ENCODE data around the gene PCDH17. TPM values are rescaled to one million over a fixed set of nuclear protein-coding genes. Genes with fewer than 3 reads are reported as not detected.

PCDH17 gene
- total and polyA plus RNA-seq, 9 of the 15 experiments (the other 6 are each of a cell fraction or from before 2014, with no cell fraction given): not detected

- TF ChIP-seq, protein P1, sequence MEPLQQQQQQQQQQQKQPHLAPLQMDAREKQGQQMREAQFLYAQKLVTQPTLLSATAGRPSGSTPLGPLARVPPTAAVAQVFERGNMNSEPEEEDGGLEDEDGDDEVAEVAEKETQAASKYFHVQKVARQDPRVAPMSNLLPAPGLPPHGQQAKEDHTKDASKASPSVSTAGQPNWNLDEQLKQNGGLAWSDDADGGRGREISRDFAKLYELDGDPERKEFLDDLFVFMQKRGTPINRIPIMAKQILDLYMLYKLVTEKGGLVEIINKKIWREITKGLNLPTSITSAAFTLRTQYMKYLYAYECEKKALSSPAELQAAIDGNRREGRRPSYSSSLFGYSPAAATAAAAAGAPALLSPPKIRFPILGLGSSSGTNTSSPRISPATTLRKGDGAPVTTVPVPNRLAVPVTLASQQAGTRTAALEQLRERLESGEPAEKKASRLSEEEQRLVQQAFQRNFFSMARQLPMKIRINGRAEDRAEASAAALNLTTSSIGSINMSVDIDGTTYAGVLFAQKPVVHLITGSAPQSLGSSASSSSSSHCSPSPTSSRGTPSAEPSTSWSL (CRISPR knock-in tag; IDR thresholded peaks at IDR 0.05; ENCODE audit: borderline replicate concordance): no peak
- TF ChIP-seq, protein P2, sequence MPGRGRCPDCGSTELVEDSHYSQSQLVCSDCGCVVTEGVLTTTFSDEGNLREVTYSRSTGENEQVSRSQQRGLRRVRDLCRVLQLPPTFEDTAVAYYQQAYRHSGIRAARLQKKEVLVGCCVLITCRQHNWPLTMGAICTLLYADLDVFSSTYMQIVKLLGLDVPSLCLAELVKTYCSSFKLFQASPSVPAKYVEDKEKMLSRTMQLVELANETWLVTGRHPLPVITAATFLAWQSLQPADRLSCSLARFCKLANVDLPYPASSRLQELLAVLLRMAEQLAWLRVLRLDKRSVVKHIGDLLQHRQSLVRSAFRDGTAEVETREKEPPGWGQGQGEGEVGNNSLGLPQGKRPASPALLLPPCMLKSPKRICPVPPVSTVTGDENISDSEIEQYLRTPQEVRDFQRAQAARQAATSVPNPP (IDR thresholded peaks at IDR 0.05; ENCODE audit: borderline replicate concordance, insufficient read depth, insufficient read length): no peak
- TF ChIP-seq TAL1 (IDR thresholded peaks at IDR 0.05): no peak
- no peak for TF ChIP-seq E2F6 (IDR thresholded peaks at IDR 0.05; ENCODE audit: borderline replicate concordance in 1 of 2, extremely low read depth in 1 of 2, insufficient read depth in 1 of 2, insufficient read length in 1 of 2, low read depth in 1 of 2, low read length in 1 of 2, poor library complexity in 1 of 2, severe bottlenecking in 1 of 2)
- TF ChIP-seq ZNF668 (CRISPR knock-in tag; IDR thresholded peaks at IDR 0.05): no peak
- TF ChIP-seq STAT5B (CRISPR knock-in tag; IDR thresholded peaks at IDR 0.05): no peak
- TF ChIP-seq ZNF717 (CRISPR knock-in tag; IDR thresholded peaks at IDR 0.05): no peak
- TF ChIP-seq MXD1 (CRISPR knock-in tag; IDR thresholded peaks at IDR 0.05; ENCODE audit: borderline replicate concordance, poor library complexity, severe bottlenecking): no peak
- no peak for TF ChIP-seq CBFB (CRISPR knock-in tag; IDR thresholded peaks at IDR 0.05)
These were observed at the start of gene PCDH17 (continued) for GRCh38 chr13:57631596-57632275.
